Aorta (tissue), 5 donors: Measurements from ENCODE around the gene NTM. TPM values are rescaled to one million over a fixed set of nuclear protein-coding genes. Genes with fewer than 3 reads are reported as not detected.

Experiments
- ATAC-seq: fragments of 200-7000 bp; cut with Tn5 transposase; one replicate; pipeline ENCODE4 v1.9.1; 2022; ENCODE audit warnings: moderate library complexity; ENCODE audit not compliant: low FRiP score
- DNase-seq, 2 donors: peaks; one replicate each; pipeline ENCODE4 v3.0.0-alpha.2; 2020
- H3K27ac ChIP-seq, 2 donors: one replicate each; pipeline ENCODE4 v1.5.1; 2013; ENCODE audit warnings: low read length in 2 of 2, mild to moderate bottlenecking in 2 of 2, moderate library complexity in 2 of 2, control low read depth in 1 of 2, inconsistent platforms in 1 of 2, low read depth in 1 of 2
- H3K27me3 ChIP-seq, 2 donors: one replicate each; pipeline ENCODE4 v1.6.1; 2013; ENCODE audit warnings: control low read depth in 1 of 2, low read length in 1 of 2, mild to moderate bottlenecking in 1 of 2, moderate library complexity in 1 of 2; ENCODE audit not compliant: insufficient read depth in 2 of 2, control insufficient read depth in 1 of 2
- H3K36me3 ChIP-seq, 2 donors: one replicate each; pipeline ENCODE4 v1.6.1; 2013; ENCODE audit warnings: control low read depth in 1 of 2, low read length in 1 of 2, mild to moderate bottlenecking in 1 of 2; ENCODE audit not compliant: insufficient read depth in 2 of 2, control insufficient read depth in 1 of 2
- H3K4me1 ChIP-seq, 2 donors: one replicate each; pipeline ENCODE4 v1.6.1; 2013; ENCODE audit warnings: low read length in 2 of 2, control low read depth in 1 of 2, mild to moderate bottlenecking in 1 of 2, moderate library complexity in 1 of 2; ENCODE audit not compliant: insufficient read depth in 2 of 2, control insufficient read depth in 1 of 2
- H3K4me3 ChIP-seq, 2 donors: one replicate each; pipeline ENCODE4 v1.5.1; 2013; ENCODE audit warnings: low read length in 2 of 2, control low read depth in 1 of 2, mild to moderate bottlenecking in 1 of 2
- H3K9me3 ChIP-seq: one replicate; pipeline ENCODE4 v1.6.1; 2013; ENCODE audit warnings: mild to moderate bottlenecking, low read length; ENCODE audit not compliant: control insufficient read depth
- WGBS, 2 donors: extraction: QIAGEN DNeasy Blood & Tissue Kit; methylation state at CpG; one replicate each; pipeline ENCODE4 v1.1.7; 2013; 5-methylcytosine and 5-hydroxymethylcytosine counted together
- intact Hi-C, 2 donors: fragments of 100-400 bp; cut with DNase I; formaldehyde crosslinking; loops; one replicate each; pipeline versions ENCODE4 v1.14.2 to v1.15.0; 2022
- polyA plus RNA-seq, 2 donors: library from polyadenylated mRNA; stranded (reverse); fragments of 200-250 nt; gene quantifications; one replicate each; pipeline ENCODE4 v1.2.3, GENCODE V29; 2013
- total RNA-seq, 2 donors: library from RNA; stranded (reverse); fragmentation: NEBNext Ultra II Directional; extraction: Animal tissue kit (Norgen Biotek cat#: 25700); gene quantifications; one replicate each; pipeline ENCODE4 v1.2.1, GENCODE V29; 2021
- donor health status: healthy with polysubstance abuse.
- donor health status: Bipolar disorder and iron deficiency.
- donor health status: DM: no; HTN: no; CAD: no.
- donor health status: DM: no; HTN: no; CAD: no.
- donor health status: DM: yes; HTN: yes; CAD: no.

Gene NTM
- total and polyA plus RNA-seq, 4 donors: 0.28 to 5.3 (median 1.9) TPM; not detected in 1

- WGBS, 2 donors: 30 to 39% methylated on average over 9 of the region's 9 CpGs
- no peak for DNase-seq
- intact Hi-C loops: no loop called here
These were observed 174.2 kb downstream of the NTM start for GRCh38 chr11:131544591-131544990.

GRCh38 chr11:131546218-131546895 lies 175.9 kb downstream of the NTM start:
- Histone ChIP-seq H3K4me1 (peaks cover 0 to 4% of the 10 kb centered on the region in 2 donors), H3K36me3 (no peaks in the 10 kb centered on the region), H3K27me3 (no peaks in the 10 kb centered on the region), H3K27ac (no peak overlapping the region), H3K4me3 (no peak overlapping the region), H3K9me3 (peaks cover 2% of the 10 kb centered on the region)
- 15 to 18% methylated on average over 10 of the region's 10 CpGs for WGBS, 2 donors
- DNase-seq (no peak), ATAC-seq (no peak)
- intact Hi-C loops: no loop called here

More at GRCh38 chr11:131544591-131544990, 174.2 kb downstream of the NTM start:
- ATAC-seq: no peak
- no peaks in the 10 kb centered on the region for H3K36me3 ChIP-seq
- H3K27me3 ChIP-seq: no peaks in the 10 kb centered on the region
- H3K27ac ChIP-seq: no peak overlapping the region
- H3K9me3 ChIP-seq: peaks cover 1% of the 10 kb centered on the region
- H3K4me3 ChIP-seq: no peak overlapping the region
- peaks cover 0 to 4% of the 10 kb centered on the region in 2 donors for H3K4me1 ChIP-seq

- no peaks in the 10 kb centered on the region for H3K36me3 ChIP-seq
- no peak overlapping the region for H3K27ac ChIP-seq
- peaks cover 0 to 4% of the 10 kb centered on the region in 2 donors for H3K4me1 ChIP-seq
- intact Hi-C loops: no loop called here
- H3K9me3 ChIP-seq: peaks cover 2% of the 10 kb centered on the region
- H3K27me3 ChIP-seq: no peaks in the 10 kb centered on the region
- no peak for ATAC-seq
- DNase-seq: no peak
- WGBS, 2 donors: 75 to 77% methylated on average over 2 of the region's 2 CpGs
- H3K4me3 ChIP-seq: no peak overlapping the region
These were observed 178.7 kb downstream of the NTM start for GRCh38 chr11:131549099-131549498.

GRCh38 chr11:131549770-131550169 lies 179.4 kb downstream of the NTM start:
- DNase-seq (no peak), ATAC-seq (no peak)
- Histone ChIP-seq H3K27me3 (no peaks in the 10 kb centered on the region), H3K27ac (no peak overlapping the region), H3K4me1 (peaks cover 0 to 4% of the 10 kb centered on the region in 2 donors), H3K9me3 (peaks cover 2% of the 10 kb centered on the region), H3K4me3 (no peak overlapping the region), H3K36me3 (no peaks in the 10 kb centered on the region)
- intact Hi-C loops: no loop called here
- WGBS, 2 donors: 68 to 69% methylated on average over 8 of the region's 8 CpGs

GRCh38 chr11:131560287-131560686 lies 189.9 kb downstream of the NTM start:
- Histone ChIP-seq H3K27me3 (no peaks in the 10 kb centered on the region), H3K9me3 (peaks cover 1% of the 10 kb centered on the region), H3K27ac (no peak overlapping the region), H3K4me3 (no peak overlapping the region), H3K4me1 (no peaks in the 10 kb centered on the region), H3K36me3 (no peaks in the 10 kb centered on the region)
- 69 to 86% methylated on average over 4 of the region's 4 CpGs for WGBS, 2 donors
- intact Hi-C loops: no loop called here
- ATAC-seq (no peak), DNase-seq (no peak)

- intact Hi-C loops: no loop called here
- Histone ChIP-seq H3K36me3 (no peaks in the 10 kb centered on the region), H3K9me3 (peaks cover 1% of the 10 kb centered on the region), H3K4me1 (no peaks in the 10 kb centered on the region), H3K27me3 (no peaks in the 10 kb centered on the region), H3K4me3 (no peak overlapping the region), H3K27ac (no peak overlapping the region)
- ATAC-seq (no peak), DNase-seq (no peak)
- 65 to 69% methylated on average over 4 of the region's 4 CpGs for WGBS, 2 donors
These were observed 191.1 kb downstream of the NTM start for GRCh38 chr11:131561501-131561900.

- Histone ChIP-seq H3K27ac (no peak overlapping the region), H3K36me3 (no peaks in the 10 kb centered on the region), H3K9me3 (peaks cover 1% of the 10 kb centered on the region), H3K4me3 (no peak overlapping the region), H3K27me3 (no peaks in the 10 kb centered on the region), H3K4me1 (no peaks in the 10 kb centered on the region)
- ATAC-seq (no peak), DNase-seq (no peak)
- 62 to 74% methylated on average over 5 of the region's 5 CpGs for WGBS, 2 donors
- intact Hi-C loops: no loop called here
These were observed 191.6 kb downstream of the NTM start for GRCh38 chr11:131561972-131562371.

GRCh38 chr11:131568318-131568717 lies 197.9 kb downstream of the NTM start:
- no peak overlapping the region for H3K4me3 ChIP-seq
- H3K9me3 ChIP-seq: no peaks in the 10 kb centered on the region
- ATAC-seq (no peak), DNase-seq (no peak)
- no peaks in the 10 kb centered on the region for H3K36me3 ChIP-seq
- no peak overlapping the region for H3K27ac ChIP-seq
- 82 to 83% methylated on average over 1 of the region's 1 CpG for WGBS, 2 donors
- intact Hi-C loops: no loop called here
- no peaks in the 10 kb centered on the region for H3K27me3 ChIP-seq
- H3K4me1 ChIP-seq: no peaks in the 10 kb centered on the region

- Histone ChIP-seq H3K27me3 (no peaks in the 10 kb centered on the region), H3K4me1 (no peaks in the 10 kb centered on the region), H3K27ac (no peak overlapping the region), H3K36me3 (no peaks in the 10 kb centered on the region), H3K4me3 (no peak overlapping the region), H3K9me3 (no peaks in the 10 kb centered on the region)
- 48 to 51% methylated on average over 4 of the region's 4 CpGs for WGBS, 2 donors
- ATAC-seq: no peak
- intact Hi-C loops: no loop called here
- DNase-seq: no peak
These were observed 201.2 kb downstream of the NTM start for GRCh38 chr11:131571571-131571970.
